ENCODE data around the gene NCBP3. TPM values are rescaled to one million over a fixed set of nuclear protein-coding genes. Genes with fewer than 3 reads are reported as not detected.

NCBP3 gene
- total and polyA plus RNA-seq, 12 donors: 11.0 to 36.6 (median 23.0) TPM

DNA sequence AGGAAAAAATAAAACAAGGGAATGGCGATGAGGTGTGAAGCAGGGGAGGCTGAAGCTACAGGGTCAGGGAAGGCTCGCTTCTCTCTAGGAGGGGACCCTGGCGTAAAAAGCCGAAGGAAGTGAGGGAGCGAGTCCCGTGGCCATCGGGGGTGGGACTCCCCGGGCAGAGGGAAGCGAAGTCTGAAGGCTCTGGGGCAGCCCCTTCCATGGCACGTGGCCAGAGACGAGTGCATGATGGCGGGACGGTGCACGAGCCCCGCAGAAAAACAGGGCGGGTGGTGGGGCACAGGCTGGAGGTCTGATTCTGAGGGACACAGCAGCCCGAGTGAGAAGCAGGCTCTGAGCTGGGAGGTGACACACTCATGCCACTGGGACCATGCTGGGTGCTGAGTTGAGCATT, 21.1 kb upstream of the NCBP3 start:
- DNase-seq: peak in 1 of 7 donors; percentile 28
- WGBS, 4 donors: 79 to 93% (median 84%) methylated on average over 17 of the region's 17 CpGs
- TF ChIP-seq POLR2A (IDR thresholded peaks at IDR 0.05): no peak
- TF ChIP-seq, protein P1, sequence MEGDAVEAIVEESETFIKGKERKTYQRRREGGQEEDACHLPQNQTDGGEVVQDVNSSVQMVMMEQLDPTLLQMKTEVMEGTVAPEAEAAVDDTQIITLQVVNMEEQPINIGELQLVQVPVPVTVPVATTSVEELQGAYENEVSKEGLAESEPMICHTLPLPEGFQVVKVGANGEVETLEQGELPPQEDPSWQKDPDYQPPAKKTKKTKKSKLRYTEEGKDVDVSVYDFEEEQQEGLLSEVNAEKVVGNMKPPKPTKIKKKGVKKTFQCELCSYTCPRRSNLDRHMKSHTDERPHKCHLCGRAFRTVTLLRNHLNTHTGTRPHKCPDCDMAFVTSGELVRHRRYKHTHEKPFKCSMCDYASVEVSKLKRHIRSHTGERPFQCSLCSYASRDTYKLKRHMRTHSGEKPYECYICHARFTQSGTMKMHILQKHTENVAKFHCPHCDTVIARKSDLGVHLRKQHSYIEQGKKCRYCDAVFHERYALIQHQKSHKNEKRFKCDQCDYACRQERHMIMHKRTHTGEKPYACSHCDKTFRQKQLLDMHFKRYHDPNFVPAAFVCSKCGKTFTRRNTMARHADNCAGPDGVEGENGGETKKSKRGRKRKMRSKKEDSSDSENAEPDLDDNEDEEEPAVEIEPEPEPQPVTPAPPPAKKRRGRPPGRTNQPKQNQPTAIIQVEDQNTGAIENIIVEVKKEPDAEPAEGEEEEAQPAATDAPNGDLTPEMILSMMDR (IDR thresholded peaks at IDR 0.05): no peak
- no peaks in the 10 kb centered on the region for H3K27me3 ChIP-seq
- peaks cover 0 to 3% of the 10 kb centered on the region in 2 donors for H3K36me3 ChIP-seq (replicated peaks in 1 of 2)
- intact Hi-C loops (cut with DNase I): no loop called here
- peak overlapping the region in 3 of 5 donors; percentile 45 to 76 (median 60) for H3K27ac ChIP-seq
- peaks cover 13 to 14% of the 10 kb centered on the region in 2 donors for H3K4me1 ChIP-seq (replicated peaks in 1 of 2)
- no peak overlapping the region for H3K4me3 ChIP-seq
- H3K9me3 ChIP-seq (replicated peaks in 1 of 3): no peaks in the 10 kb centered on the region

DNA sequence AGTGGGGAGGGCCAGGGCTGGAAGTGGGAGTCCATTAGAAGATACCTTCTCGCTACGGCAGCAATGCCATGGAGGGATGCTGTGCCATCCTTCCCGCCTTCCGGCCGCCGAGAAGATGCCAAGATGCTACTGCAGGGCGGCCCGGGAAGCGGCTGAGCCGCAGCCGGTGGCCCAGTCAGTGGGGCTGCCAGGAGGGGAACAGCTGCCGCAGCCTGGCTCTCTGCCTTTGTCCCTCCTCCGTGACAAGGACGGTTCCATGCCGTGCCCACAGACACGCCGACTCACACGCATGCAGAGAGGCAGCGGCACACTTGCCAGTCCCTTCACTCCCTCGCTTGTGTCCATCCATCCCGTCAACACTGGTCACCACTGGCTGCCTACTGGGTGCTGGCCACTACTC, 20.2 kb upstream of the NCBP3 start:
- peak overlapping the region in 1 of 5 donors; percentile 45 for H3K27ac ChIP-seq
- no peak for DNase-seq
- H3K4me3 ChIP-seq: no peak overlapping the region
- intact Hi-C loops (cut with DNase I): no loop called here
- TF ChIP-seq, protein P1 (IDR thresholded peaks at IDR 0.05): no peak
- no peak for TF ChIP-seq POLR2A (IDR thresholded peaks at IDR 0.05)
- H3K9me3 ChIP-seq (replicated peaks in 1 of 3): no peaks in the 10 kb centered on the region
- WGBS, 4 donors: 86 to 98% (median 89%) methylated on average over 6 to 21 of the region's 21 CpGs
- H3K27me3 ChIP-seq: no peaks in the 10 kb centered on the region
- peaks cover 0 to 8% of the 10 kb centered on the region in 2 donors for H3K36me3 ChIP-seq (replicated peaks in 1 of 2)
- H3K4me1 ChIP-seq (replicated peaks in 1 of 2): peaks cover 13 to 14% of the 10 kb centered on the region in 2 donors

- DNase-seq: peak in 6 of 7 donors; percentile 76 to 92 (median 84)
- Histone ChIP-seq H3K27me3 (no peaks in the 10 kb centered on the region), H3K36me3 (replicated peaks in 1 of 2) (peaks cover 0 to 19% of the 10 kb centered on the region in 2 donors), H3K9me3 (replicated peaks in 1 of 3) (no peaks in the 10 kb centered on the region), H3K27ac (peak overlapping the region in 4 of 5 donors; percentile 30 to 78 (median 57)), H3K4me1 (replicated peaks in 1 of 2) (peaks cover 13 to 14% of the 10 kb centered on the region in 2 donors), H3K4me3 (no peak overlapping the region)
- 32 to 68% methylated on average over 8 of the region's 8 CpGs; no CpG with 5 or more reads in 2 of the 4 donors for WGBS, 4 donors
- peak in 1 of 2 donors; percentile 37 for TF ChIP-seq POLR2A (IDR thresholded peaks at IDR 0.05)
- TF ChIP-seq, protein P1 (IDR thresholded peaks at IDR 0.05): no peak
- intact Hi-C loops (cut with DNase I): no loop called here
Observed at GRCh38 chr17:3865176-3865575, 19.1 kb upstream of the NCBP3 start.

DNA sequence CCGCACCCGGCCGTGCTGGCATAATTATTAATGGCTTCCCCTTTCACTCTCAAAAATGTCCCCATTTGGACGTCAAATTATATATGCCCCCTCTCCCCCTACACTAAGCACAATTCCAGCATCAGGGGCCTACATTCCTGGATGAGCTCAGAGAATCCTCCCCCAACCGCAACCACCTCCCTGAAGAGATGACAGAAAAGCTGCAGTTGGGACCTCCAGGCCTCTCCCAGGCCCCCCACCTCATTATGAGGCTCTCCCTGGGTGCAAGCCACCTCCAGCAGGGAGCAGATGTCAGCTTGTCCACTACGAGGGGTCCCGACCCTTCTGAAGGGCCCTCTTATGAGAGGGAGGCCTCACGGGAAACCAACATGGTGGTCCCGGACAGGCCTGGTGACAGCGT, 18.5 kb upstream of the NCBP3 start:
- TF ChIP-seq, protein P1 (IDR thresholded peaks at IDR 0.05): no peak
- TF ChIP-seq POLR2A (IDR thresholded peaks at IDR 0.05): no peak
- peaks cover 13 to 14% of the 10 kb centered on the region in 2 donors for H3K4me1 ChIP-seq (replicated peaks in 1 of 2)
- peak overlapping the region in 3 of 5 donors; percentile 52 to 78 (median 62) for H3K27ac ChIP-seq
- WGBS, 4 donors: 85 to 89% (median 87%) methylated on average over 5 to 10 of the region's 10 CpGs
- peaks cover 0 to 20% of the 10 kb centered on the region in 2 donors for H3K36me3 ChIP-seq (replicated peaks in 1 of 2)
- H3K4me3 ChIP-seq: no peak overlapping the region
- H3K27me3 ChIP-seq: no peaks in the 10 kb centered on the region
- intact Hi-C loops (cut with DNase I): loop anchor here in 1 of 2 donors (5.0 kb wide), 1 partner anchor 43 kb away; no protein-coding TSS in a partner anchor
- no peaks in the 10 kb centered on the region for H3K9me3 ChIP-seq (replicated peaks in 1 of 3)
- DNase-seq: peak in 1 of 7 donors; percentile 32
